Measurements from ENCODE around the gene ABHD16A. TPM values are rescaled to one million over a fixed set of nuclear protein-coding genes. Genes with fewer than 3 reads are reported as not detected.
A peak's percentile ranks its signal among the peaks of the same experiment; 100 is the strongest.

ABHD16A gene
- total and polyA plus RNA-seq, 8 donors: 14.9 to 61.5 (median 21.5) TPM

GRCh38 chr6:31732029-31732428, 28.9 kb upstream of the ABHD16A start:
- FAIRE-seq: no peak
- intact Hi-C loops (cut with DNase I): no loop called here

GRCh38 chr6:31730631-31731086, 27.5 kb upstream of the ABHD16A start:
- FAIRE-seq: no peak
- Histone ChIP-seq H3K27me3 (no peaks in the 10 kb centered on the region), H3K27ac (peak overlapping the region in 2 of 4 donors; percentile 84 to 89), H3K4me3 (peak overlapping the region in 1 of 4 donors; percentile 66), H3K36me3 (peaks cover 0 to 21% (median 17%) of the 10 kb centered on the region in 3 donors), H3K9me3 (no peaks in the 10 kb centered on the region), H3K4me1 (peaks cover 0 to 4% (median 0%) of the 10 kb centered on the region in 3 donors)
- intact Hi-C loops (cut with DNase I): no loop called here
- 88 to 89% methylated on average over 11 of the region's 11 CpGs for WGBS, 2 donors
- no peak for DNase-seq
- no peak for TF ChIP-seq CTCF (IDR thresholded peaks at IDR 0.05)
- no peak for ATAC-seq

More at GRCh38 chr6:31732029-31732428, 28.9 kb upstream of the ABHD16A start:
- no peak overlapping the region for H3K27ac ChIP-seq
- TF ChIP-seq CTCF (IDR thresholded peaks at IDR 0.05): no peak
- DNase-seq (no peak), ATAC-seq (no peak)
- H3K4me3 ChIP-seq: no peak overlapping the region
- no peaks in the 10 kb centered on the region for H3K27me3 ChIP-seq
- peaks cover 4 to 9% (median 5%) of the 10 kb centered on the region in 3 donors for H3K4me1 ChIP-seq
- H3K36me3 ChIP-seq: peaks cover 0 to 21% (median 17%) of the 10 kb centered on the region in 3 donors
- 60 to 66% methylated on average over 3 of the region's 3 CpGs for WGBS, 2 donors
- no peaks in the 10 kb centered on the region for H3K9me3 ChIP-seq

GRCh38 chr6:31729979-31730630, 27.0 kb upstream of the ABHD16A start:
- Histone ChIP-seq H3K4me1 (peaks cover 0 to 4% (median 0%) of the 10 kb centered on the region in 3 donors), H3K27ac (peak overlapping the region; percentile 70 to 89 (median 79)), H3K4me3 (peak overlapping the region; percentile 25 to 66 (median 54)), H3K9me3 (no peaks in the 10 kb centered on the region), H3K27me3 (no peaks in the 10 kb centered on the region), H3K36me3 (peaks cover 0 to 21% (median 17%) of the 10 kb centered on the region in 3 donors)
- peak; percentile 56 to 86 (median 77) for DNase-seq
- intact Hi-C loops (cut with DNase I): no loop called here
- FAIRE-seq: no peak
- 15% methylated on average over 45 to 46 of the region's 46 CpGs for WGBS, 2 donors
- peak; percentile 59 to 78 (median 75) for ATAC-seq
- TF ChIP-seq CTCF (IDR thresholded peaks at IDR 0.05): no peak

GRCh38 chr6:31729515-31729978, 26.4 kb upstream of the ABHD16A start:
- H3K27me3 ChIP-seq: no peaks in the 10 kb centered on the region
- FAIRE-seq (no peak), DNase-seq (peak; percentile 77 to 91 (median 86)), ATAC-seq (peak; percentile 76 to 89 (median 86))
- WGBS, 2 donors: 0 to 1% methylated on average over 27 to 29 of the region's 29 CpGs
- peak overlapping the region; percentile 25 to 66 (median 54) for H3K4me3 ChIP-seq
- TF ChIP-seq CTCF (IDR thresholded peaks at IDR 0.05): peak in 2 of 4 donors; percentile 27 to 37
- peaks cover 0 to 21% (median 17%) of the 10 kb centered on the region in 3 donors for H3K36me3 ChIP-seq
- intact Hi-C loops (cut with DNase I): no loop called here
- H3K9me3 ChIP-seq: no peaks in the 10 kb centered on the region
- peak overlapping the region; percentile 70 to 89 (median 79) for H3K27ac ChIP-seq
- peaks cover 0 to 4% (median 0%) of the 10 kb centered on the region in 3 donors for H3K4me1 ChIP-seq
